Transverse colon (tissue), 4 donors: Measurements from ENCODE around the gene CDK11A. TPM values are rescaled to one million over a fixed set of nuclear protein-coding genes. Genes with fewer than 3 reads are reported as not detected.
A peak's percentile ranks its signal among the peaks of the same experiment; 100 is the strongest.
"Not testable (repeated sequence)": the region's sequence is repeated elsewhere in the genome, so short reads cannot be mapped to it uniquely, and the experiment has no call there.

Experiments used
- DNase-seq: peaks from one replicate; pipeline ENCODE4 v3.0.0-alpha.2; 2019
- H3K27ac ChIP-seq, 4 donors: fragments of 200-600 bp; sonication (generic); 2 replicates each; pipeline ENCODE4 v1.5.1; 2016 to 2018; ENCODE audit warnings: inconsistent platforms in 4 of 4
- H3K27me3 ChIP-seq: fragments of 200-600 bp; sonication (generic); 2 replicates; pipeline ENCODE4 v1.5.1; 2017; ENCODE audit warnings: inconsistent platforms
- H3K36me3 ChIP-seq, 4 donors: fragments of 200-600 bp; sonication (generic); 2 replicates each; pipeline ENCODE4 v1.5.1; 2017 to 2019; ENCODE audit warnings: inconsistent platforms in 4 of 4
- H3K4me1 ChIP-seq, 4 donors: fragments of 200-600 bp; sonication (generic); 2 replicates each; pipeline ENCODE4 v1.5.1; 2017 to 2020; ENCODE audit warnings: inconsistent platforms in 4 of 4
- H3K4me3 ChIP-seq, 4 donors: fragments of 200-600 bp; sonication (generic); 1 replicate in 1 of 4; 2 replicates in 3 of 4; pipeline versions ENCODE4 v1.5.1 to v1.6.1; 2017 to 2019; ENCODE audit warnings: inconsistent platforms in 4 of 4
- H3K9me3 ChIP-seq, 2 donors: fragments of 200-600 bp; sonication (generic); 2 replicates each; pipeline ENCODE4 v1.5.1; 2017 to 2019; ENCODE audit warnings: inconsistent platforms in 2 of 2
- EP300 ChIP-seq: sonication (generic); formaldehyde crosslinking; IDR thresholded peaks from one replicate; pipeline ENCODE4 v1.6.1; 2017; ENCODE audit warnings: antibody characterized with exemption, low read depth
- POLR2A ChIP-seq: fragments of 450-650 bp; IDR thresholded peaks from one replicate; pipeline ENCODE4 v1.6.1; 2016; ENCODE audit warnings: antibody characterized with exemption, mild to moderate bottlenecking, moderate library complexity
- POLR2AphosphoS5 ChIP-seq, 3 donors: sonication (generic); formaldehyde crosslinking; IDR thresholded peaks; one replicate each; pipeline ENCODE4 v1.6.1; 2016; ENCODE audit warnings: antibody characterized with exemption in 3 of 3
- WGBS, 2 donors: methylation state at CpG; one replicate each; pipeline ENCODE4 v1.1.5; 2018; ENCODE audit warnings: low coverage in 1 of 2; 5-methylcytosine and 5-hydroxymethylcytosine counted together
- in situ Hi-C, 4 donors: fragments of 200-750 bp; cut with MboI; loops; one replicate each; pipeline versions ENCODE4 v1.15.0 to v1.15.1; 2017; ENCODE audit warnings: low sequenced_read_pairs in 3 of 4, low pct_ligation_motif_present in 1 of 4, low pct_unique_long_range_greater_than_20kb in 1 of 4
- intact Hi-C: fragments of 100-400 bp; cut with DNase I; formaldehyde crosslinking; loops from one replicate; pipeline ENCODE4 v1.15.1; 2023; ENCODE audit warnings: low total_unique reads
- total RNA-seq, 4 donors: library from RNA; depleted of rRNA; stranded (reverse); fragments of >200 nt; gene quantifications; one replicate each; pipeline ENCODE4 v1.1.0, GENCODE V29; 2016
- TF ChIP-seq, protein P1 (sequence below), 5 experiments: fragments of 200-600 bp in 3 of 5; fragments of 450-650 bp in 2 of 5; sonication (generic) in 3 of 5; IDR thresholded peaks; 1 replicate in 2 of 5; 2 replicates in 3 of 5; pipeline ENCODE4 v1.5.1; 2016 to 2017; ENCODE audit warnings: antibody characterized with exemption in 5 of 5, inconsistent platforms in 3 of 5, mild to moderate bottlenecking in 2 of 5, moderate library complexity in 1 of 5

The CDK11A gene
- total RNA-seq, 4 donors from 2014 or later: 52.9 to 250 (median 161) TPM

DNA sequence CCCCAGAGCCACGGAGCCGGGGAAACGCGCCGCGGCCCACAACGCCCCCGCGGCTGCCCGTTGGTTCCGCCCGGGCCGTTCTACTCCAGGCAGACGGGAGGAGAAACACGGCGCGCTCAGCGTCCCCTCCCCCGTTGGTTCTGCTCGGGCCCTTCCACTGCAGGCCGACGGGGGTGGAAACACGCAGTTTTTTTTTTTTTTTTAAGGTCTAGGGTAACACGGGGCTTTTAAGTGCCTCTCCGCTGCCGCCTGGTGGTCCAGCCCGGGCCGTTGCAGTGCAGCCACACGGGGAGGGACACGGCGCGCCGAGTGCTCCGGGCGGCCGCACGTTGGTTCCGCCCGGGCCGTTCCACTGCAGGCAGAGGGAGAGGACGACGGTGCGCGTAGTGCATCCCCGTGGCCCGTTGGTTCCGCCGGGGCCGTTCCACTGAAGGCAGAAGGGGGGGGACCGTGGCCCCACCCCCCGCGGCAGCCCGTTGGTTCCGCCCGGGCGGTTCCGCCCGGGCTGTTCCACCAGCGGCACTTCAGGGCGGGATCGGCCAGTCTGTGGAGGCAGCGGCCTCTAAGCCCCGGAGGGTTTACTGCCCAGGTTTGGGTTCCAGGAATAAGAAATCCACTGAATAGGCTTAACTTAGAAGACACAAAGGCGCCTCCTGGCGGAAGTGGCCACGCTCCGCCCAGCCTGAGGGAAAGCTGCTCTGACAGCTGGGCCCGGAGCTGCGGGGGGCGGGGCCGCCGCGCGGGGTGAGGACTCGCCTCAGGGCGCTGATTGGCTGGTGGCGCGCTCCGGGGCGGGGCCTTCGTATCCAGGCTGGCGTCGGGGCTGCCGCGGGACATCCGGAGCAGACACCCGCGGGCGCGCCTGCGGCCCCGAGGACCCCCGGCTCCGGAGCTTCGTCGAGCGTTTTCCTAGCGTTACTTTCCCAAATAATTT lies 31.2 kb downstream of the CDK11A start, which contains the start of gene SLC35E2B:
Gene SLC35E2B, minus strand, starts transcription at position 82 of the 934 bp plus-strand sequence. CDS start 16,096 bp downstream, outside the sequence.
- intact Hi-C loops, in situ Hi-C loops, H3K9me3 ChIP-seq, H3K27me3 ChIP-seq, H3K4me1 ChIP-seq, H3K36me3 ChIP-seq: not testable (repeated sequence)
- peak; percentile 92 for DNase-seq
- Histone ChIP-seq H3K27ac (peak within 1 kb of the TSS; percentile 91 to 95 (median 92)), H3K4me3 (peak within 1 kb of the TSS; percentile 28 to 88 (median 60))
- WGBS, 2 donors: no CpG with 5 or more reads among the region's 98 CpGs
- peak in 2 of 3 donors; percentile 55 to 82 for TF ChIP-seq POLR2AphosphoS5 (IDR thresholded peaks at IDR 0.05)
- TF ChIP-seq, protein P1, sequence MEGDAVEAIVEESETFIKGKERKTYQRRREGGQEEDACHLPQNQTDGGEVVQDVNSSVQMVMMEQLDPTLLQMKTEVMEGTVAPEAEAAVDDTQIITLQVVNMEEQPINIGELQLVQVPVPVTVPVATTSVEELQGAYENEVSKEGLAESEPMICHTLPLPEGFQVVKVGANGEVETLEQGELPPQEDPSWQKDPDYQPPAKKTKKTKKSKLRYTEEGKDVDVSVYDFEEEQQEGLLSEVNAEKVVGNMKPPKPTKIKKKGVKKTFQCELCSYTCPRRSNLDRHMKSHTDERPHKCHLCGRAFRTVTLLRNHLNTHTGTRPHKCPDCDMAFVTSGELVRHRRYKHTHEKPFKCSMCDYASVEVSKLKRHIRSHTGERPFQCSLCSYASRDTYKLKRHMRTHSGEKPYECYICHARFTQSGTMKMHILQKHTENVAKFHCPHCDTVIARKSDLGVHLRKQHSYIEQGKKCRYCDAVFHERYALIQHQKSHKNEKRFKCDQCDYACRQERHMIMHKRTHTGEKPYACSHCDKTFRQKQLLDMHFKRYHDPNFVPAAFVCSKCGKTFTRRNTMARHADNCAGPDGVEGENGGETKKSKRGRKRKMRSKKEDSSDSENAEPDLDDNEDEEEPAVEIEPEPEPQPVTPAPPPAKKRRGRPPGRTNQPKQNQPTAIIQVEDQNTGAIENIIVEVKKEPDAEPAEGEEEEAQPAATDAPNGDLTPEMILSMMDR (IDR thresholded peaks at IDR 0.05): peak in 1 of 5 experiments; percentile 45

- intact Hi-C loops, H3K36me3 ChIP-seq, H3K9me3 ChIP-seq, DNase-seq, H3K4me1 ChIP-seq, in situ Hi-C loops, H3K27me3 ChIP-seq: not testable (repeated sequence)
- peak overlapping the region; percentile 28 to 88 (median 60) for H3K4me3 ChIP-seq
- peak overlapping the region; percentile 91 to 95 (median 92) for H3K27ac ChIP-seq
- WGBS, 2 donors: 0% methylated on average over 1 of the region's 45 CpGs; no CpG with 5 or more reads in 1 of the 2 donors
- TF ChIP-seq POLR2A: peak; percentile 22
Observed at GRCh38 chr1:1692324-1692713, 31.8 kb downstream of the CDK11A start.

DNA sequence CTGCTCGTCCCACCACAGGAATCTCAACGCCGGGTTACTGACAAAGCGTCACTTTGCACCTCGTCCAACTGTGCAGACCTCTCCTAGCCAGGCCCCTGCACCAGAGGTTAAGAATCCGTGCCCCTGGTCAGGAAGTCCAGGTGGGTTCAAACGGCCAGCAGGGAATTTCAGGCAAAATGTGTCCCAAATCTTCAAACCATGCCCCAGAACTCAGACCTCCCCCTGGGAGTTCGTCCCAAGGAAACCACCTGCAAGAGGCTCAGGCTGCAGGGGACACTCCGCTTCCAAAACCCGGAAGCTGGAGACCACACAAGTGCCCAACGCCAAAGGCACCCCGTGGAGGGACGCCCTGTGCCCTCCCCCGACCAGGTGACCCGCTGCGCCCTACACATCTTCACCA lies 32.7 kb downstream of the CDK11A start:
- DNase-seq, intact Hi-C loops, in situ Hi-C loops, H3K9me3 ChIP-seq, H3K36me3 ChIP-seq, H3K4me1 ChIP-seq, H3K27me3 ChIP-seq: not testable (repeated sequence)
- peak overlapping the region in 1 of 4 donors; percentile 64 for H3K27ac ChIP-seq
- WGBS, 2 donors: no CpG with 5 or more reads among the region's 16 CpGs
- peak overlapping the region in 2 of 4 donors; percentile 22 to 43 for H3K4me3 ChIP-seq

- H3K27me3 ChIP-seq, DNase-seq, in situ Hi-C loops, H3K36me3 ChIP-seq, intact Hi-C loops, H3K27ac ChIP-seq, H3K9me3 ChIP-seq, H3K4me3 ChIP-seq: not testable (repeated sequence)
- 88% methylated on average over 7 of the region's 7 CpGs; no CpG with 5 or more reads in 1 of the 2 donors for WGBS, 2 donors
- H3K4me1 ChIP-seq: peaks cover 0 to 18% (median 6%) of the 10 kb centered on the region in 4 donors
Observed at GRCh38 chr1:1689526-1689925, 34.6 kb downstream of the CDK11A start.

DNA sequence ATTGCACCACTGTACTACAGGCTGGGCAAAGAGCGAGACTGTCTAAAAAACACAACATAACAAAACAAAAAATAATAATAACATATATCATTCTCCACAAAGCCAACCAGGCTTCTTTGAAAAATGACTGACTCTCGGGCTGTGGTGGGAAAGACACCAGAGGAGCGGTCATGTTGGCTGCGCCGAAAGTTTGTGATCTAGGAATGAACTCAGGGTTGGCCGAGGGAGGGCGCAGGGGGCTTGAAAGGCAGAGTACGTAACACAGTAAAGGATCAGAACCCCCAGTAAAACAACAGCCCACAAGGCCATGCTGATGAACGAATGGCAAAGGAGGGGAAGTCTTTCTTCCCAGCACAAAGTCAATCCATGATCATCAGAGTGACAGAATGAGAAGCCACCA lies 36.3 kb downstream of the CDK11A start:
- Histone ChIP-seq H3K36me3 (no peaks in the 10 kb centered on the region), H3K4me3 (no peak overlapping the region), H3K4me1 (peaks cover 0 to 14% (median 5%) of the 10 kb centered on the region in 4 donors), H3K27ac (no peak overlapping the region), H3K9me3 (no peaks in the 10 kb centered on the region), H3K27me3 (no peaks in the 10 kb centered on the region)
- no peak for DNase-seq
- in situ Hi-C loops (no loop called here), intact Hi-C loops (no loop called here)
- TF ChIP-seq POLR2AphosphoS5 (IDR thresholded peaks at IDR 0.05) (no peak), POLR2A (no peak)
- WGBS, 2 donors: 89 to 92% methylated on average over 3 to 9 of the region's 9 CpGs

DNA sequence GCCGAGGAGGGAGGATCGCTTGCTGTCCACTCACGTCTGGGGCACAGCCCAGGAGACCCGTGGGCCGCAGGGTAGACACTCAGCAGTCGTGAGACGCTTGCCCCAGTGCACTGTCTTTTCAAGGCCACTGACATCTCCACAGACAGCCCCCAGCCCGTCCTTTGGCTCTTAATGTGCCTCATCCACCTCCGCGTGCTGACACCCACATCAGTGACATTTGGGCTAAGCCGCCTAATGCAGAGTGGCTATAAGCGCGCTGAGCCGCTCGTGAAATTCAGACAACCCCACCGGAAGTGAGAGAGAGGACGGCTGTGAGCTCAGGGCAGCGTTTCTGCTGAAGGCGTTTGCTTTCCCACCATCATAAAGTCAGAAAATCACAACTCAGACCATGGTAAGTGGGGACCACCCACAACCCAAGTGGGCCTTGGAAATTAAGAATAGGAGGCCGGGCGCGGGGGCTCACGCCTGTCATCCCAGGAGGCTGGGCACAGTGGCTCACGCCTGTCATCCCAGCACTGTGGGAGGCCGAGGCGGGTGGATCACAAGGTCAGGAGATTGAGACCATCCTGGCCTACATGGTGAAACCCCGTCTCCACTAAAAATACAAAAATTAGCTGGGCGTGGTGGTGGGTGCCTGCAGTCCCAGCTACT lies 40.0 kb downstream of the CDK11A start:
- in situ Hi-C loops (no loop called here), intact Hi-C loops (no loop called here)
- Histone ChIP-seq H3K4me1 (peaks cover 0 to 28% (median 12%) of the 10 kb centered on the region in 4 donors), H3K36me3 (no peaks in the 10 kb centered on the region), H3K27me3 (no peaks in the 10 kb centered on the region), H3K9me3 (no peaks in the 10 kb centered on the region), H3K27ac (no peak overlapping the region), H3K4me3 (no peak overlapping the region)
- TF ChIP-seq, protein P1 (IDR thresholded peaks at IDR 0.05): no peak
- TF ChIP-seq POLR2AphosphoS5 (IDR thresholded peaks at IDR 0.05) (no peak), EP300 (no peak), POLR2A (no peak)
- 89 to 100% methylated on average over 1 to 21 of the region's 28 CpGs for WGBS, 2 donors
- DNase-seq: no peak
